ENCODE measurements around the gene SNAPC1. TPM values are rescaled to one million over a fixed set of nuclear protein-coding genes. Genes with fewer than 3 reads are reported as not detected.

Gene SNAPC1
- total RNA-seq, 1 experiment from 2014 or later = 6.8 TPM

- Histone ChIP-seq H3T11ph (ENCODE audit: low read length) (no peak overlapping the region), H3K79me2 (ENCODE audit: insufficient read depth, low read length) (peaks cover 11% of the 10 kb centered on the region; the same call in 1 of the 2 replicates), H3K27ac (ENCODE audit: insufficient read length, low read depth, low read length) (no peak overlapping the region), H3K18ac (ENCODE audit: insufficient read length, low read depth, low read length) (no peak overlapping the region), H3K23ac (ENCODE audit: insufficient read length, low read depth, low read length) (no peak overlapping the region), H2AFZ (ENCODE audit: low read length) (no peak overlapping the region), H4K20me1 (ENCODE audit: control insufficient read depth, insufficient read depth, insufficient read length) (no peaks in the 10 kb centered on the region), H3K4ac (ENCODE audit: low read depth, low read length) (no peak overlapping the region), H2BK12ac (ENCODE audit: insufficient read length, low read depth, low read length) (no peak overlapping the region), H3K27me3 (ENCODE audit: insufficient read depth, low read length) (no peaks in the 10 kb centered on the region), H3K4me2 (ENCODE audit: insufficient read depth, insufficient read length, low read length) (no peak overlapping the region), H4K91ac (ENCODE audit: insufficient read length, low read depth, low read length) (no peak overlapping the region), H3K79me1 (ENCODE audit: insufficient read depth, low read depth, low read length, poor library complexity, severe bottlenecking) (peaks cover 6% of the 10 kb centered on the region), H3K9me3 (ENCODE audit: control insufficient read depth, low read depth, low read length) (no peaks in the 10 kb centered on the region), H2BK120ac (ENCODE audit: low read depth, low read length, poor library complexity, severe bottlenecking) (no peak overlapping the region), H2BK15ac (ENCODE audit: low read depth, low read length) (no peak overlapping the region), H3K23me2 (ENCODE audit: insufficient read length, low read depth, low read length, poor library complexity, severe bottlenecking) (no peaks in the 10 kb centered on the region), H3K56ac (ENCODE audit: insufficient read length, low read depth, low read length) (no peak overlapping the region), H3K4me1 (ENCODE audit: insufficient read depth, low read length) (no peaks in the 10 kb centered on the region), H2AK5ac (ENCODE audit: insufficient read length, low read length) (no peak overlapping the region), H4K5ac (ENCODE audit: insufficient read length, low read depth, low read length) (no peak overlapping the region), H2BK5ac (ENCODE audit: insufficient read length, low read length) (no peak overlapping the region), H2BK20ac (ENCODE audit: low read depth, low read length, poor library complexity, severe bottlenecking) (no peak overlapping the region), H3K9ac (ENCODE audit: extremely low read depth, insufficient read length, low read length) (no peak overlapping the region), H3K14ac (ENCODE audit: insufficient read depth, low read length) (no peak overlapping the region), H4K8ac (replicated peaks; ENCODE audit: insufficient read length, low read depth, low read length) (no peak overlapping the region)
- Mint-ChIP-seq H3K36me3 (ENCODE audit: insufficient read depth in 1 of 3, low read depth in 3 of 3) (peaks cover 43 to 79% (median 76%) of the 10 kb centered on the region in 3 experiments; a peak in 6 of 7 replicates), H3K27ac (peak overlapping the region in 1 of 3 experiments; percentile 26; a peak in 1 of 7 replicates), H3K4me3 (no peak overlapping the region), H3K27me3 (ENCODE audit: low read depth) (no peaks in the 10 kb centered on the region), H3K4me1 (peaks cover 11 to 12% of the 10 kb centered on the region in 2 experiments), H3K9me3 (no peaks in the 10 kb centered on the region)
- no peak for TF ChIP-seq CTCF (conservative IDR thresholded peaks at IDR 0.05)
- DNase-seq = no peak
- no CpG with 5 or more reads among the region's 2 CpGs for WGBS (ENCODE audit: extremely low coverage, insufficient read length, low lambda C conversion rate)
Measured at GRCh38 chr14:61724133-61724532, 38.1 kb upstream of the SNAPC1 start.

Measured in H9 (cell line).